NCI-H1417 (cell line): ENCODE data around the gene CAMTA1.

ENCODE experiments used
- DNase-seq, 3 experiments: peaks; one replicate each; lab custom pipeline; 2025; lab: John Stamatoyannopoulos, UW

The CAMTA1 gene

DNA sequence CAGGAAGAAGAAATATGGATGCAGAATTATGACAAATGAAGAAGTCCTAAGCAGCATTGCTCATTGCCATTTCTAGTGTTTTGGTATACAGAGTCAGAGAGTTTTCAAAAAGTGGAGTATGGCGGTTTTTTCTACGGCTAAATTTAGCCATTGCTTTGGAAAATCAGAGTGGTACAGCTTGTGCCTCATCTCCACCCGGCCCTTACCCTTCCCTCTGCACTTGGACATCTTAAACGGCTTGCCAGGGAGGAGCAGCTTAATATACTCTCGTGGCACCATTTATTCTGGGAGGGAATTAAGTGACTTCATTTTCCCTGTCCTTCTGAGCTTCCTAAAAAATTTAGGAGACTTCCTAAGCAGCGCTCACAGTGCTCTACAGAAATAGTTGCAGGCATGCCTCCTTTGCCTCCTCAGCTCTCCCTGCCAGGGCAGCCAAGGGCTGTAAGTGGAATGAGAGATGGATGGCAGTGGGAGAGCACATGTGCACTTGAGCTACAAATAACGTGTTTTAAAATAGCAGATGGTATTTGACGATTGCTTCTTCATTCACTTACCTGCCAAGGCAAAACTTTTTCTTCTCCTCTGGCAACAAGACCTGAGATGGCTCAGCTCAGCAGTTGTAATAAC, 934.3 kb downstream of the CAMTA1 start:
- DNase-seq, result no peak

DNA sequence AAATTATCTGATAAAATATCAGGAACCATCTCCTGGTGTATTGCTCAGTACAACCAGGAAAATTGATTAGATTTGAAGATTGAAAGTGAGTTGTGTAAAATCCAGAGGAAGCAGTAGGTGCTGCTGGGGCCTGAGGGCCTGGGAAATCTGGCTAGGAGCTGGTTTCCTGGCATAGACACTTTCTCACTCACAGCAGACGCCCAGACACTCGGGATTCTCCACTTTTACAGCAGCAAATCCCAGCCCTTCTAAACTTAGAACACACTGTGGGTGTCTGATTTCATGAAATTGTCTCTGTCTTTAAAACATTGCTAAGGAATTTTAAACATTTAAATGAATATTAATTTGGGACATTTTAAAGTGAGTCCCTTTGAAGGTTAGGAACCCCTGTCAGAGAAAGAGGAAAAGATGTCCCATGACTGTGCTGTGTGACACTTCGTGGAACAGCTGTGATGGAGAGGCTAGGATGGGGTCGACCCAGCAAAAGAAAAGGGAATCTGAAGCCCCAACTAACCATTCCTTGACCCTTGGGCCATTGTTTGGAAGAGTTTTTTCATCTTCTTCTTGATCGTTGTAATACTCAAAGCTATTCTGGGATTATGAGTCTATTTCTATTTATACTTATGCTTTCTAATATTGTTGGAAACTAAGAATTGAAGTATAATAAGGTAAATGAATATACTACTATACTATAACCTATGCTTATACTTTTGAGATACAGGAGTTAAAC, 936.9 kb downstream of the CAMTA1 start:
- no peak for DNase-seq

DNA sequence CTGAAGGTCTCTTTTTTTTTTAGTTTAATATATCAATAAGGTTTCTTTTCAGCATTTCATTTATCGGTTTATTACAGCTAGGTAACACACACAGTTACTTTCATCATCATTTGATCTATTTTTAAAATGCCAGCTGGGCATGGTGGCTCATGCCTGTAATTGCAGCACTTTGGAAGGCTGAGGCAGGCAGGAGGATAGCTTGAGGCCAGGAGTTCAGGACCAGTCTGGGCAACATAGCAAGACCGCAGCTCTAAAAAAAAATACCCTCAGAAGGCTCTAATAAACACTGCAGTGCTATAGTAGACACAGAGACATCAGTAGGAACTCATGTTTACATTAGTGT, 937.4 kb downstream of the CAMTA1 start:
- no peak for DNase-seq

DNA sequence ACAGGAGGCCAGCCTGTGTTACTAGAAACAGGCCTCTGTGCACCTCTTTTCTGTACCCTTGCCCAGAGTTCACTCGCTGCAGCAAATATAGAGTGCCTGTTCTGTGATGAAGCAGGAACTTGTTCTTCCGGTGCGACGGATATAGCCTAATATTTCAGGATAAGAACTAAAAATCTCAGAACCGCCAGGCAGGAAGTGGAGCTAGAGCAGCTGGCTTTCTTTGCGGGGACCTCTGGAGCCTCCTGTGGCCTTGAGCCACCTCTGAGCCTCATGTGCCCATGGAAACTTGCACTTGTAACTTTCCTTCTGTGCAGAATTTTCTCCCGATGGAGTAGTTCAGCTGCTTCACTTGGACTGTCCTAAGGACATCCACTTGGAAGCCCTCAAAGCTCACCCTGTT, 941.4 kb downstream of the CAMTA1 start:
- no peak for DNase-seq

DNA sequence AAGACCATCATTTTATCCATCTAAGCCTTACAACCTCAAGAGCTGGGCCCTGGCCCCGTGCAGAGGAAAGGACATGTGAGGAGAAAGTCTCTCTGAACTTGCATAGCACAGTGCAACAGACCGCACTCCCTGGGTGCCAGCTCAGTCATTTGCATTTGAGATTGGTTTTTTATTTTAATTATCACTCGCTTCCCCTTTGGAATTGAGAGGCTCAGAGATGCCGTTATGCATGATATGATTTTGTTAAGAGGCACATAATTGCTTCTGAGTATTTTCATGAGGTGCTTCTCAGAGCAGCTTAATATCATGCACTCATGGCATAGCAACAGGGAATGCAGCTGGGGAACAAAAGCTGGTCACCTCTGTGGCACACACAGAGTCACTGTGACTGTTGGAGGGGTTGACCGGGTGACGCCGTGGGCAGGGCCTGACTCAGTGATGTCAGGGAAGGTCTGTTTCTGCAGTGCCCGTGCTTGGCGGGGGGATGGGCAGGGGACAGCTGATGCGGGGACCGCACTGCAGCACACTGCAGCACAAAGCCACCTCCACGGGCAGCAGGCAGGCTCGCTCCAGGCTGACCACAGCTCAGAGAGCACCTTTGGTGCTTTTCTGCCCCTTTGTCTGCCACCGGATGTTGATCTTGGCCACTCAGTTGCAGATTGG, 942.7 kb downstream of the CAMTA1 start:
- peak; percentile 69 to 87 (median 76) for DNase-seq

DNA sequence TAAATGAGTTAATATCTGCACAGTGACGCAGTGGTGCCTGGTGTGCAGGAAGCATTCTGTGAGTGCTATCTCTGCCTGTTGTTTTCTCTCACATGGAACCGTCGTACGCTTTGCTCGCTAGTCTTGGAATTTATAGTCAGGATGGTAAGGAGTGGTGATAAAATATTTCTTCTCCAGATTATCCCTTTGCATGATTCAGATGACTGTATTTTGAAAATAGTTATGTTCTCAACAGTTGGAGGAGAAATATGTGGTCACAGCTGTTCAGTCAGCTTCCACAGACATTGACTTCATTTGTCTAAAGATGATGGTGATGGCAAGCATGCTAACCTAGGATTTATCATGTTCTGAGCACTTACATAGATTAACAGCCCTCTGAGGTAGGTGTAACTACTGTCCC, 944.5 kb downstream of the CAMTA1 start:
- DNase-seq, result no peak

DNA sequence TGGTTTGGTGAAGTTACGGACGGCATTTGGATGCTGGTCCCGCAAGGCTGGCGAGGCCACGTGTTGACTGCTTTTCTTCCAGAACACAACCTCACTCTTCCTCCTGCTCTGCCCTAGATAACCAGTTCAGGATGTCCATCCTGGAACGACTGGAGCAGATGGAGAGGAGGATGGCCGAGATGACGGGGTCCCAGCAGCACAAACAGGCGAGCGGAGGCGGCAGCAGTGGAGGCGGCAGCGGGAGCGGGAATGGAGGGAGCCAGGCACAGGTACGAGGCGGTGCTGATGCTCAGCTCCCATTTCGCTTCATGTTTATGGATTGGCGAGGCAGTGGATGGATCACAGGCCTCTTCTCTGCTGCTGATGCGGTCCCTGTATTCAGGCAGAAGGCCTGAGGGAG, 947.1 kb downstream of the CAMTA1 start:
- no peak for DNase-seq

DNA sequence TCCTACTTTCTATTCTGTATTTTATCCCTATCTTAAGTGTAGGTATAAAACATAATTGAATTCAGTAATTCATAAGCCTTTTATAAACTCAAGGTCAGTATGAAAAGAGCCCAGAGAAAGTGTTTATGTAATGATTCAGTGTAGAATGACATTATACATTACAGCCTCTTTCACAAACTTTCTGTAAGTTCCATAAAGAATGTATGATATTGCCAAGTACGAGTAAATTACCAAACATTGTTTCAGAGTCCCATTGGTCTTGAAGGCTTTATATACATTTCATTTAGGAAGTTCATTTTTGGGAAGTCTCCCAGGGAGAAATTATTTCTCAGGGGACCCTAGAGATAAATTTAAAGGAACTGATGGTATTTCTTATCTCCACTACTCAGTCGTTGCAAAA, 948.0 kb downstream of the CAMTA1 start:
- DNase-seq, result no peak

DNA sequence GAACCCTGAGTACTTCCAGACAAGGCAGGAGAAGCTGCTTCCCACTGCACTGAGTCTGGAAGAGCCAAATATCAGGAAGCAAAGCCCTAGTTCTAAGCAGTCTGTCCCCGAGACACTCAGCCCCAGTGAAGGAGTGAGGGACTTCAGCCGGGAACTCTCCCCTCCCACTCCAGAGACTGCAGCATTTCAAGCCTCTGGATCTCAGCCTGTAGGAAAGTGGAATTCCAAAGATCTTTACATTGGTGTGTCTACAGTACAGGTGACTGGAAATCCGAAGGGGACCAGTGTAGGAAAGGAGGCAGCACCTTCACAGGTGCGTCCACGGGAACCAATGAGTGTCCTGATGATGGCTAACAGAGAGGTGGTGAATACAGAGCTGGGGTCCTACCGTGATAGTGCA, 952.8 kb downstream of the CAMTA1 start:
- DNase-seq, result no peak

DNA sequence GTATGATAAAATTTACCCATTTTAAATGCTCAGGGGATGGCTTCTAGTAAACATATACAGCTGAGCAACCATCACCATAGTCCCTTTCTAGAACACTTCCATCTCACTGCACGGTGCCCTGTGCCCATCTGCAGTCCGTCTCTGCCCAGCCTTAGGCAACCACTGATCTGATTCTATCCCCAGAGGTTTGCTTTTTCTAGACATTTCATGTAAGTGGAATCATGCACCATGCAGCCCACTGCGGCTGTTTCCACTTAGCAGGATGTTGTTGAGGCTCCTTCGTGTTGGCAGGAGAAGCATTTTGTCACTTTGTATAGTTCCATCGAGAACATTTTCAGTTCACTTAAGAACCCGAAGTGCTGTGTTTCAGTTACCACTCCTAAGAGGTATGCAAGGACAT, 958.1 kb downstream of the CAMTA1 start:
- DNase-seq, result no peak

DNA sequence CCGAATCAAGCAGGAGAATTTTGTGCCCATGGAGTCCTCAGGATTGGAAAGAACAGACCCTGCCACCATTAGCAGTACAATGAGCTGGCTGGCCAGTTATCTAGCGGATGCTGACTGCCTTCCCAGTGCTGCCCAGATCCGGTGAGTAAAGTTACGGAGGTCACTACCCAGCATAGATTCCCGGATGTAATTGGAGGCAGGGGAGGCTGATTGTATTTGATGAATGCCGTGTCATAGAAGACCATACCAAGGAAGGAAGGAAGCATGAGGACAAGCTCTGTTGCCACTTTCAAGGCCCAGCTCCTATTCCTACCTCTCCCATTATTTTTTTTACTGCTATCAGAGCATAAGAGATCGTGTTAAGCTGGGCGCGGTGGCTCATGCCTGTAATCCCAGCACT, 959.6 kb downstream of the CAMTA1 start:
- no peak for DNase-seq

DNA sequence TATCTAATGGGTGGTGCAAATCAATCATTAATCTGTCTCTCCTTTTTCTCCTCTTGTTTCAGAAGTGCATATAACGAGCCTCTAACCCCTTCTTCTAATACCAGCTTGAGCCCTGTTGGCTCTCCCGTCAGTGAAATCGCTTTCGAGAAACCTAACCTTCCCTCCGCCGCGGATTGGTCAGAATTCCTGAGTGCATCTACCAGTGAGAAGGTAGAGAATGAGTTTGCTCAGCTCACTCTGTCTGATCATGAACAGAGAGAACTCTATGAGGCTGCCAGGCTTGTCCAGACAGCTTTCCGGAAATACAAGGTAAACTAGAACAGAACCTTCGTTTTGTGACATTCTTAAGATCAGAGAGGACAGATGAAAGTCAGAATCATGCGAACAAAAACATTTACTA, 960.5 kb downstream of the CAMTA1 start:
- DNase-seq, result no peak

DNA sequence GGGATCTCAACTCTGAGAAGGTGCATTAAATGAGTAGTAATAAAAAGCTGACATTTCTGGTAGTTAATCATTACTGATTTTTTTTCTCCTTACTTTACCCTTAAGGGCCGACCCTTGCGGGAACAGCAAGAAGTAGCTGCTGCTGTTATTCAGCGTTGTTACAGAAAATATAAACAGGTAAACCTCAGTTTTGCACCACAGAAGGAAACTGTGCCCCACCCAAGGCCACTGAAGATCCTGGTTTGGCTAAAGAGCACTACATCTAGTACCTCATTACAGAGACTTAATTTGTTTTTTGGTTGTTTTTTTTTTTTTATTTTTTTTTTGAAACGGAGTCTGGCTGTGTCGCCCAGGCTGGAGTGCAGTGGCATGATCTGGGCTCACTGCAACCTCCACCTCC, 962.4 kb downstream of the CAMTA1 start:
- DNase-seq, result no peak

DNA sequence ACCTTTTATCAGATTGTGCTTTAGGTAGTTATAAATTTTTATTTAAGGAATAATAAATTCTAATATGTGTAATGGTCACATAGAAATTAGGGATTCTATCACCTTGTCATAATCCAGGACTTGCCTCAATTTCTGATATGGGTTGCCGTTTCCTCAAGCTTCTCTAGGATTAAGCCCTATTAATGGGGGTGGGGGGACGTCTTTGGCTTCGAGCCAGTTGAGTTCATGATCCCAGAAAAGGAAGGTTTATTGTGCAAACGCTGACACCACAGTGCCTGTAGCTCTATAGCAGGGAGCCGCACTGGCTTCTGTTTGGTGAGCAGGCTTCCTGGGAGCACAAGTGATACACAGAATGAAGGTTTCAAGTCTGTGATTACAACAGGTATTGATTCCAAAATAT, 963.9 kb downstream of the CAMTA1 start:
- peak in 1 of 3 experiments; percentile 6 for DNase-seq

DNA sequence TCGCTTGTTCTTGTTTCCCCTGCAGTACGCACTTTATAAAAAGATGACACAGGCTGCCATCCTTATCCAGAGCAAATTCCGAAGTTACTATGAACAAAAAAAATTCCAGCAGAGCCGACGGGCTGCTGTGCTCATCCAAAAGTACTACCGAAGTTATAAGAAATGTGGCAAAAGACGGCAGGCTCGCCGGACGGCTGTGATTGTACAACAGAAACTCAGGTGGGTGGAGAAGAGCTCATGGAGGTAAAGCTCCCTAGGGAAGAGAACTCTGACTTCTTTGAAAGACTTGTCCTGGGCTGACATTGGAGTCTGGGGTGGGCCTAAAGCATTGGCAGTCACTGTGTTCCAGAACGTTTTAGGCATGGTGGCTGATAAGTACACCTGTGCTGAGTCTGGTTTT, 965.9 kb downstream of the CAMTA1 start:
- no peak for DNase-seq

DNA sequence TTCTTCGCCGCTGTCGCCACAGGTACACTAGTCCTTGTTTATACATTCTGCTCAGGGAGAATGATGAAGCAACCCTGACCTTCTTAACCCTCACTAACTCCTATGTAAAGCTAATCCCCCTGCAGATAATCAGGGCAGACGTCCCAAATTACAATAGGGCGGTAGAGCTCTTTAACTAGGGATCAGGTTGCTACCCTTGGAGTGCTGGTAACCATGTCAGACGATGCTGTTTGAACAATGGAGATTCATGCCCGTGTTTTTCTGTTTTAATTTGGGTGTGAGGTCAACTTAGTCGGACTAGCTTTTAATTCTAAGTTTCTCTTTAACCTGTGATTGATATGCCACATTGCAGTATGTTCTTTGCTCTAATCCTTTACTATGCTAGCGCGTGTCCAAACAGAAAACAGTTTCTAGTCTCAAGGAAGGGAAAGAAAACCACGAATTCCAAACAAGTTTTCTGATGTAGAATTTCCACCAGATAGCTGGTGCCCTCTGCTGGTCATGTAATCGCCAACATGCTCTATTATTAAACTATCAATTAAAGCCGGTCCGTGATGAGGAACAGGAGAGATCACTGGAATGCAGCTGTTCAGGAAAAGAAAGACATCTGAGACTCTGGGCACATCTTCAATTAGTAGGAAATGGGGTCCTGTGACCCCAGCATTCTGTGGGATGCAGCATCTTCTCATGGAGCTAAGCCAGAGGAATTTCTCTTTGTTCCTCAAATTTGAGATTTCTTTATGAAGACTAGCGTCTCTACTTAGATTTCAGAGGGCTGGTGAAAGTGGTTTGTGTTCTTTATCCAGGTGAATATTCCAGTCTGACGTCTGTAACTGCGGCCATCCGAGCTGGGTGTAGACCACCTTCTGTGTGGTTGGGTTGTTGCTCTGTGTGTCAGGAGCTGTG, 967.5 kb downstream of the CAMTA1 start:
- peak; percentile 68 to 90 (median 77) for DNase-seq

DNA sequence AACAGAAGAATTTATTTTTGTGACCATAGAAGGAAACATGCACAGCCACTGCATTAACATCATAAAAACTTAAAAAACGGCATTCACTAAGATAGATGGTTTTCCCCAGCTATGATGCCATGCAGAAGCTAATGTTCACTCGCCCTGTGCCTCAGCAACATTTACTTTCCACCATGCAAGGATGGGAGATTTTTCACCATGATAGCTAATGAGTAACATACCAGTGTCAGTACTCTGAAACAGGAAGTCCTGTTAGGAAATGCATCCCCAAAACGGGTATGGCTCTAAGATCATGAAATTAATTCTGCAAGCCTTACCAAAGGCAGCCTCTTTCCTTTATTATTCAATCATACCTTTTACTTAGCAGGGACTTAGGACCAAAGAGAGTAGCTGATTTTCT, 968.4 kb downstream of the CAMTA1 start:
- no peak for DNase-seq

DNA sequence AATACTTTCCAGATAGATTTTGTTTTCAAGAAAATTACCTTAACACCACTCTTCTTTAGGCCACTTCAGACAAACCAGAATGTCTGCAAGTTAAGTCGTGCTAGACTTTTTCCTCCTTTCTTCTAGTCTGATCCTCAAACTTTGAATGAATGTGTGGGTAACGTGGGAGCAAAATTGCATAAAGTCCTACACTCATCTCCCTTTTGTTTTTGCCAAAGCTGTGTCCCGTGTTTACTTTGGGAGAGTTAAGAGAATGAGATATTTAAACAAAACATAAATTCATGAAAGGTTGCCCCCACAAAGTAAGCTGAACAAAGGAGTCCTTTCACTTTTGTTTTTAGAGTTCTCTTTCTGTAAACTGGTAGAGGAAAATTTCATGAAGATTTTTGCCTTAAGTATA, 969.0 kb downstream of the CAMTA1 start:
- DNase-seq, result no peak

DNA sequence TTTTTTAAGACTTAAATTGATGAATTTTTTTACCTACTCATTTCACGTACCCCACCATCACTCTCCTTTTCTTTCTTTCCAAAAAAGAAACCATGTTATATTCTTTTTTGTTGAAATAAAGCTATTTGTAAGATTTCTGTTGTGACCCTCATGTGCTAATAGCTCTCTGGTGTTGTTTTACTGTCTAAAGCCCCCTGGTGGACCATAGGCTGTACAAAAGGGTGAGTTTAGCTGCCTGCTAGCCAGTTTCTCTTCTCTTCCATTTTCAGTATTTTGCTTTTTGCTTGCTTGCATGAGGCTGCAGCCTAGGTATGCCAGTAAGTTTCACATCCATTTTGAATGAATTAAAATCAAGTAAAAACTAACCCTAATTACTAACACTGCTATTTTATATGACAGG, 970.2 kb downstream of the CAMTA1 start:
- DNase-seq, result no peak

DNA sequence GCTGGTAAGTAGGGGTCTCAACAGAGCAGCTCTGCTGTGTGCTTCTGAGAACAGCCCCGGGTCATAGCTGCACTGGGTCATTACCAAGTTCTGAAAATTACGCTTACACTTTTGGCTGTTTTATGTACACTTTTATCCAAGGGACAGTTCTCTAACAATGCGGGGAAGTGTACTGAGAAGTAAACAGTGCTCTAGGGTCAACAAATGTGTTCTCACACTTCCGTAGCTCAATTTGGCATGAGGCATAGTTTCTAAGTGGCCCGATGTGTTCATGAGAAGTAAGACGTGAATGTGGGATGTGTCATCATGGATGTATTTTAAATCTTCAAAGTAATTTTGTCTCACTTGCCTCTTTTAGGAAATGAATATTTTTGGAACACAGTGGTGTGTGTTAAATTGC, 975.0 kb downstream of the CAMTA1 start:
- no peak for DNase-seq

DNA sequence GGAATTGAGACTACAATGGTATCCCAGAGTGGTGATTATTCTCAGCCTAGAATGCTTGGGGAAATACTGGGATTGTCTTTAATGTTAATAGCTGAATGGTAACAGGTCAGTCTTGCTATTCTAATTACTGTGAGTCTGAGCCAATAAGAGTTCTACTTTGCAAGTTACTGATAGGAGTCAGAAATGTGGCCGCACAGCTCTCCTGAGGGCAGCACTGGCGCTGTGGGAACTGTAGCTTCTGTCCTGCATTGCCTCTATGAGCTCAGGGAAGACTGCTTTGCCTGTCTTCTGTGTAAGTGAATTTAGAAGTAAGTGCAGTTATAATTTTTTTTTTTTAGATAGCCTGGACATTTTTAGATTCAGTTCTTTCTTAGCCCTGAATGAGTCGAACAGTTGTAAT, 975.8 kb downstream of the CAMTA1 start:
- DNase-seq, result no peak

DNA sequence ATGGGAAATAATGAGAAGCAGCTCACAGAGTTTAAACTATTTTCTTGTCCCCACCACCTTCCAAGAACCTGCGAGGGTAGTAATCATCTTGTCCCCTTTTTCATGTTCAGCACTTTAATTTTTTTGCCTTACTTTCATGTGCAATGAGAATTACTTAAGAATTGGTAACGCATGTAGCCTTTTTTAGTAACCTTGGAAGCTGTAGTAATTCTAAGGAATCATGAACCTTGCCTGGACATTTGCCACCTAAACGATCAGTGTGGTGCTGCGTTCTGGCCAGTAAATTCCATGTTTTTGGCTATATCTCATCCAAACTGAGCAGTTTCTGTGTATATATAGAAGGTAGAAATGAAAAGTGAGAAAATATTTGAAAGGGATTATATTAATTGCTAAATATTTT, 981.9 kb downstream of the CAMTA1 start:
- DNase-seq, result no peak

DNA sequence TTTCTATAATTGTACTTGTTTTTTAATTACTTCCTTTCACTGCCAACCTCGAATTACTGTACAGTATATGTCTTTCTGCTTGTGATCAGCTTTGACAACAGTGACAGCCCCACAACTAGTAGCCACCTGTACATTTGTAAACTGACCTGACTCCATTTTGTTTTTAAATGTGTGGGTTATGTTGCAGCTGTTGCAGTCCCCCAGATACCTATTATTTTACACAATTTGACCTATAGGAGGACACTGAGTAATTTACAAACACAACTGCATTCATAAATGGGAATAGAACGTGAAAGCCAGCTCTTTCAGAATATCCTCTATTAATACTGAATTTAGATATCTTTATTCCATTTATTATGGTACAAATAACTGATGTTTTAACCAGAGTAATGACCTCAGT, 983.3 kb downstream of the CAMTA1 start:
- no peak for DNase-seq
